WTC11 (cell line): ENCODE data around the gene EZR. TPM values are rescaled to one million over a fixed set of nuclear protein-coding genes. Genes with fewer than 3 reads are reported as not detected.
A peak's percentile ranks its signal among the peaks of the same experiment; 100 is the strongest.

Experiments
- ATAC-seq: fragments of 200-7000 bp; cut with Tn5 transposase; 2 replicates; pipeline ENCODE4 v1.10.0; 2021; ENCODE audit warnings: mild to moderate bottlenecking, moderate library complexity
- CTCF ChIA-PET: fragments of 300-600 bp; sonication (Branson Sonifier 250); formaldehyde crosslinking; loops from one replicate; lab custom pipeline; 2021; ENCODE audit warnings: antibody characterized with exemption; lab: Charles Lee
- POLR2A ChIA-PET: fragments of 350-600 bp; sonication (Branson Sonifier 250); formaldehyde crosslinking; loops from one replicate; lab custom pipeline; 2021; ENCODE audit warnings: antibody characterized with exemption; lab: Charles Lee
- DNase-seq: peaks from one replicate; pipeline ENCODE4 v3.0.0; 2021; ENCODE audit warnings: low spot score
- H3K27ac Mint-ChIP-seq: 2 replicates; pipeline ENCODE4 v1.8.0; 2021; ENCODE audit warnings: mixed read lengths
- H3K27me3 Mint-ChIP-seq: 2 replicates; pipeline ENCODE4 v1.8.0; 2021; ENCODE audit warnings: low read depth, mild to moderate bottlenecking, moderate library complexity, mixed read lengths
- H3K36me3 Mint-ChIP-seq: 2 replicates; pipeline ENCODE4 v1.8.0; 2021; ENCODE audit warnings: mixed read lengths
- H3K4me1 Mint-ChIP-seq: 2 replicates; pipeline ENCODE4 v1.8.0; 2022; ENCODE audit warnings: mixed read lengths
- H3K4me3 Mint-ChIP-seq: 2 replicates; pipeline ENCODE4 v1.8.0; 2021; ENCODE audit warnings: mild to moderate bottlenecking, moderate library complexity, mixed read lengths
- H3K9me3 Mint-ChIP-seq: 2 replicates; pipeline ENCODE4 v1.8.0; 2021; ENCODE audit warnings: mixed read lengths
- ATF1 ChIP-seq: sonication (generic); formaldehyde crosslinking; IDR thresholded peaks from 2 replicates; pipeline ENCODE4 v1.8.1; 2023; ENCODE audit warnings: mild to moderate bottlenecking, moderate library complexity, missing genetic modification reagents
- ATF3 ChIP-seq: sonication (generic); formaldehyde crosslinking; conservative IDR thresholded peaks from 2 replicates; pipeline ENCODE4 v1.8.1; 2022; ENCODE audit warnings: mild to moderate bottlenecking, missing genetic modification reagents
- ELF4 ChIP-seq: sonication (generic); formaldehyde crosslinking; IDR thresholded peaks from 2 replicates; pipeline ENCODE4 v1.8.1; 2022; ENCODE audit warnings: low read depth, mild to moderate bottlenecking, moderate library complexity, missing genetic modification reagents
- ESRRA ChIP-seq: sonication (generic); formaldehyde crosslinking; IDR thresholded peaks from 2 replicates; pipeline ENCODE4 v1.8.1; 2022; ENCODE audit warnings: mild to moderate bottlenecking, missing genetic modification reagents, borderline replicate concordance
- GABPB1 ChIP-seq: sonication (generic); formaldehyde crosslinking; IDR thresholded peaks from 2 replicates; pipeline ENCODE4 v1.8.1; 2023; ENCODE audit warnings: mild to moderate bottlenecking, missing genetic modification reagents
- JUN ChIP-seq: sonication (generic); formaldehyde crosslinking; IDR thresholded peaks from 2 replicates; pipeline ENCODE4 v1.8.0; 2023; ENCODE audit warnings: mild to moderate bottlenecking, missing genetic modification reagents
- NR3C1 ChIP-seq: sonication (generic); formaldehyde crosslinking; conservative IDR thresholded peaks from 2 replicates; pipeline ENCODE4 v1.8.1; 2023; ENCODE audit warnings: low read depth, mild to moderate bottlenecking, missing genetic modification reagents
- OVOL2 ChIP-seq: fragments of 250-450 bp; sonication (Bioruptor Pico); IDR thresholded peaks from 2 replicates; pipeline ENCODE4 v1.9.0; 2021; ENCODE audit warnings: mild to moderate bottlenecking, borderline replicate concordance
- PRDM15 ChIP-seq: sonication (generic); formaldehyde crosslinking; IDR thresholded peaks from 2 replicates; pipeline ENCODE4 v1.8.0; 2022; ENCODE audit warnings: missing genetic modification reagents
- ZBTB21 ChIP-seq: sonication (generic); formaldehyde crosslinking; IDR thresholded peaks from 2 replicates; pipeline ENCODE4 v1.8.1; 2023; ENCODE audit warnings: mild to moderate bottlenecking, missing genetic modification reagents, borderline replicate concordance
- ZNF121 ChIP-seq: sonication (generic); formaldehyde crosslinking; IDR thresholded peaks from 2 replicates; pipeline ENCODE4 v1.8.0; 2023; ENCODE audit warnings: missing genetic modification reagents
- ZNF138 ChIP-seq: sonication (generic); formaldehyde crosslinking; conservative IDR thresholded peaks from 2 replicates; pipeline ENCODE4 v1.8.1; 2022; ENCODE audit warnings: mild to moderate bottlenecking, moderate library complexity, missing genetic modification reagents
- ZNF281 ChIP-seq: sonication (generic); formaldehyde crosslinking; IDR thresholded peaks from 2 replicates; pipeline ENCODE4 v1.8.0; 2023; ENCODE audit warnings: mild to moderate bottlenecking, missing genetic modification reagents
- total RNA-seq: library from RNA; stranded (reverse); gene quantifications from 3 replicates; pipeline ENCODE4 v1.2.3, GENCODE V29; 2021
- TF ChIP-seq, protein P1 (sequence below): sonication (generic); formaldehyde crosslinking; IDR thresholded peaks from 2 replicates; pipeline ENCODE4 v1.8.0; 2022; ENCODE audit warnings: mild to moderate bottlenecking, missing genetic modification reagents
- TF ChIP-seq, protein P2 (sequence below): fragments of 250-450 bp; sonication (Bioruptor Pico); IDR thresholded peaks from 2 replicates; pipeline ENCODE4 v1.9.0; 2021; ENCODE audit warnings: mild to moderate bottlenecking
- TF ChIP-seq, protein P3 (sequence below): fragments of 250-450 bp; sonication (Bioruptor Pico); IDR thresholded peaks from 2 replicates; pipeline ENCODE4 v2.1.2; 2022; ENCODE audit warnings: mild to moderate bottlenecking, moderate library complexity

EZR gene
- total RNA-seq, 1 experiment from 2014 or later = 215 TPM

DNA sequence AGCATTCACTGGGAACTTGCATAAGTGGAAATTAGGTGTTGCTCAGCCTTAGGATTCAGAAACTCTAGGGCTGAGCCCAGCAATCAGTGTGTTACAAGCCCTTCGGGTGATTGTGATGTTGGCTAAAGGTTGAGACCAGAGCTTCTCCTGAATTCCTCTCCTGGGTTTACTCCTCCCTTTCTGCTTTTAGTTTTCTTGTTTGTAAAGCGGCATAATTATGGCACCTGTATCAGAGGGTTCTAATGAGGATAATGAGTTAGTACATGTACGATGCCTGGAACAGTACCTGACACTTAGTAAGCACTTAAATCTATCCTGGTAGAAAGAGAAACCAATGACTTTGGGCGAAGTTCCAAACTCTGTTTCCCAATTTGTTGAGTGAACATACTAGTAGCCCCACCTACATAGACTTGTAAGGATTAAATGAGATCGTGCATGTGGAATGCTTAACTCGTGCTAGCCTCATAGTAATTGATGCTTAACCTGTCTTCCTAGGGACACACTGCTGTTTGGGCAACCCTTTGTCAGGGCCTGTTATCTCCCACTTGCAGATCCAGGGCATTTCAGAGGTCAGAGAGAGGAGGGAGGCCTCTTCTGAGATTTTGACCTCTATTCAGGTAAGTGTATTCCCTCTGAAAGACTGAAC lies 932 bp upstream of the EZR start:
- DNase-seq (no peak), ATAC-seq (no peak)
- Mint-ChIP-seq H3K4me3 (peak overlapping the region; percentile 56), H3K27me3 (peaks cover 16% of the 10 kb centered on the region), H3K27ac (no peak overlapping the region), H3K4me1 (peaks cover 31% of the 10 kb centered on the region), H3K36me3 (peaks cover 38% of the 10 kb centered on the region), H3K9me3 (peaks cover 7% of the 10 kb centered on the region)
- POLR2A ChIA-PET = interaction anchor here (0.9 to 1.8 kb wide), 4 partner anchors 19 to 75 kb away, joined by 3 to 20 read pairs (median 11); no protein-coding TSS in a partner anchor
- no peak for TF ChIP-seq GABPB1
- TF ChIP-seq, protein P1, sequence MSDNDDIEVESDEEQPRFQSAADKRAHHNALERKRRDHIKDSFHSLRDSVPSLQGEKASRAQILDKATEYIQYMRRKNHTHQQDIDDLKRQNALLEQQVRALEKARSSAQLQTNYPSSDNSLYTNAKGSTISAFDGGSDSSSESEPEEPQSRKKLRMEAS (CRISPR knock-in tag) = no peak
- no peak for TF ChIP-seq OVOL2 (CRISPR knock-in tag)
- TF ChIP-seq NR3C1 (CRISPR knock-in tag) = no peak
- no peak for TF ChIP-seq ZBTB21 (CRISPR knock-in tag)
- TF ChIP-seq, protein P2, sequence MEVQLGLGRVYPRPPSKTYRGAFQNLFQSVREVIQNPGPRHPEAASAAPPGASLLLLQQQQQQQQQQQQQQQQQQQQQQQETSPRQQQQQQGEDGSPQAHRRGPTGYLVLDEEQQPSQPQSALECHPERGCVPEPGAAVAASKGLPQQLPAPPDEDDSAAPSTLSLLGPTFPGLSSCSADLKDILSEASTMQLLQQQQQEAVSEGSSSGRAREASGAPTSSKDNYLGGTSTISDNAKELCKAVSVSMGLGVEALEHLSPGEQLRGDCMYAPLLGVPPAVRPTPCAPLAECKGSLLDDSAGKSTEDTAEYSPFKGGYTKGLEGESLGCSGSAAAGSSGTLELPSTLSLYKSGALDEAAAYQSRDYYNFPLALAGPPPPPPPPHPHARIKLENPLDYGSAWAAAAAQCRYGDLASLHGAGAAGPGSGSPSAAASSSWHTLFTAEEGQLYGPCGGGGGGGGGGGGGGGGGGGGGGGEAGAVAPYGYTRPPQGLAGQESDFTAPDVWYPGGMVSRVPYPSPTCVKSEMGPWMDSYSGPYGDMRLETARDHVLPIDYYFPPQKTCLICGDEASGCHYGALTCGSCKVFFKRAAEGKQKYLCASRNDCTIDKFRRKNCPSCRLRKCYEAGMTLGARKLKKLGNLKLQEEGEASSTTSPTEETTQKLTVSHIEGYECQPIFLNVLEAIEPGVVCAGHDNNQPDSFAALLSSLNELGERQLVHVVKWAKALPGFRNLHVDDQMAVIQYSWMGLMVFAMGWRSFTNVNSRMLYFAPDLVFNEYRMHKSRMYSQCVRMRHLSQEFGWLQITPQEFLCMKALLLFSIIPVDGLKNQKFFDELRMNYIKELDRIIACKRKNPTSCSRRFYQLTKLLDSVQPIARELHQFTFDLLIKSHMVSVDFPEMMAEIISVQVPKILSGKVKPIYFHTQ = no peak
- no peak for TF ChIP-seq JUN (CRISPR knock-in tag)
- TF ChIP-seq, protein P3, sequence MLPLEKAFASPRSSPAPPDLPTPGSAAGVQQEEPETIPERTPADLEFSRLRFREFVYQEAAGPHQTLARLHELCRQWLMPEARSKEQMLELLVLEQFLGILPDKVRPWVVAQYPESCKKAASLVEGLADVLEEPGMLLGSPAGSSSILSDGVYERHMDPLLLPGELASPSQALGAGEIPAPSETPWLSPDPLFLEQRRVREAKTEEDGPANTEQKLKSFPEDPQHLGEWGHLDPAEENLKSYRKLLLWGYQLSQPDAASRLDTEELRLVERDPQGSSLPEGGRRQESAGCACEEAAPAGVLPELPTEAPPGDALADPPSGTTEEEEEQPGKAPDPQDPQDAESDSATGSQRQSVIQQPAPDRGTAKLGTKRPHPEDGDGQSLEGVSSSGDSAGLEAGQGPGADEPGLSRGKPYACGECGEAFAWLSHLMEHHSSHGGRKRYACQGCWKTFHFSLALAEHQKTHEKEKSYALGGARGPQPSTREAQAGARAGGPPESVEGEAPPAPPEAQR = no peak
- no peak for TF ChIP-seq ZNF121
- no peak for TF ChIP-seq PRDM15 (CRISPR knock-in tag)
- TF ChIP-seq ELF4 (CRISPR knock-in tag) = no peak
- TF ChIP-seq ATF3 (CRISPR knock-in tag) = no peak
- TF ChIP-seq ATF1 (CRISPR knock-in tag) = no peak
- no peak for TF ChIP-seq ZNF138 (CRISPR knock-in tag)
- no peak for TF ChIP-seq ZNF281 (CRISPR knock-in tag)
- no peak for TF ChIP-seq ESRRA (CRISPR knock-in tag)
- CTCF ChIA-PET = interaction anchor here (0.9 to 1.8 kb wide), 2 partner anchors 50 to 180 kb away, joined by 4 to 9 read pairs; partner anchors contain the start of gene RSPH3
